Heart left ventricle (tissue), 13 donors: ENCODE data around the gene CREBRF.

Experiments used
- POLR2A ChIP-seq, 2 donors: fragments of 450-650 bp; IDR thresholded peaks; one replicate each; pipeline ENCODE4 v1.6.1; 2017; ENCODE audit warnings: antibody characterized with exemption in 2 of 2, mild to moderate bottlenecking in 2 of 2, moderate library complexity in 2 of 2
- TF ChIP-seq, protein P1 (sequence below), 12 donors: fragments of 200-600 bp; sonication (generic) in 4 of 12; IDR thresholded peaks; one replicate each; pipeline versions ENCODE4 v1.5.0 to v1.8.0; 2018 to 2022; ENCODE audit warnings: antibody characterized with exemption in 12 of 12, mild to moderate bottlenecking in 5 of 12
- donor health status: ischemic (EF 13 %, LVEDD 7.1; RV severe dilation, severe dysfunction).
- donor health status: DM: no; HTN: yes; CAD: no.
- donor health status: DM: no; HTN: no; CAD: no.
- donor health status: ischemic (EF 25% LVEDD 6.9; RV normal size, moderate dysfunction).
- donor health status: ischemic (EF 25% LVEDD 5.7; RV mildly dilated, moderate dysfunction).
- donor health status: ischemic (EF 35%, LVEDD 5.7; RV mildly dilated, moderate dysfunction).
- donor health status: nonischemic (EF 11% LVEDD 7.7; RV severe dilation, severe dysfunction).
- donor health status: DM: yes; HTN: yes; CAD: no.
- donor health status: PGD.
- donor health status: ischemic (EF 29% LVEDD 5.4; RV normal size, mild dysfunction).
- donor health status: nonischemic (EF 23%, LVEDD 6.1; RV moderate dilation, normal function).

DNA sequence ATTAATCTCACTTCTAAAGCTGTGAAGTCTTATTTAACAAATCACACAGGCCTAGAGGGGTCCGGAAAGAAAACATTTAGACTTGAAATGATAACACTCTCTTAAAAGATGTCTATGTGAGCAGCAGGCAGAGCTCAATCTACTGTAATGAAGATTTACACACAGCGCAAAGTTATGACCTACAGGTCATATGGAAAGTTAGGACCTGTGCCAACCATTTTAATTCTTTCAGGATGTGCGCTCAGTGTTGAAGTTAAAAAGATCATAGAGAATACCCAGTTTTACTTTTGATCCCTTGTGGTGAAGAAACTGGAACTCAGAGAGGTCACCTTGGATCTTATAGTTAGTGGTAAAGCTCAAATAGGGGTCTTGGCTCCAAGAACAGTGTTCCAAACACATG lies 3.1 kb upstream of the CREBRF start:
- TF ChIP-seq, protein P1, sequence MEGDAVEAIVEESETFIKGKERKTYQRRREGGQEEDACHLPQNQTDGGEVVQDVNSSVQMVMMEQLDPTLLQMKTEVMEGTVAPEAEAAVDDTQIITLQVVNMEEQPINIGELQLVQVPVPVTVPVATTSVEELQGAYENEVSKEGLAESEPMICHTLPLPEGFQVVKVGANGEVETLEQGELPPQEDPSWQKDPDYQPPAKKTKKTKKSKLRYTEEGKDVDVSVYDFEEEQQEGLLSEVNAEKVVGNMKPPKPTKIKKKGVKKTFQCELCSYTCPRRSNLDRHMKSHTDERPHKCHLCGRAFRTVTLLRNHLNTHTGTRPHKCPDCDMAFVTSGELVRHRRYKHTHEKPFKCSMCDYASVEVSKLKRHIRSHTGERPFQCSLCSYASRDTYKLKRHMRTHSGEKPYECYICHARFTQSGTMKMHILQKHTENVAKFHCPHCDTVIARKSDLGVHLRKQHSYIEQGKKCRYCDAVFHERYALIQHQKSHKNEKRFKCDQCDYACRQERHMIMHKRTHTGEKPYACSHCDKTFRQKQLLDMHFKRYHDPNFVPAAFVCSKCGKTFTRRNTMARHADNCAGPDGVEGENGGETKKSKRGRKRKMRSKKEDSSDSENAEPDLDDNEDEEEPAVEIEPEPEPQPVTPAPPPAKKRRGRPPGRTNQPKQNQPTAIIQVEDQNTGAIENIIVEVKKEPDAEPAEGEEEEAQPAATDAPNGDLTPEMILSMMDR (IDR thresholded peaks at IDR 0.05) = no peak
- no peak for TF ChIP-seq POLR2A (IDR thresholded peaks at IDR 0.05)
